NCI-H2029 (cell line): Measurements from ENCODE around the gene RTP2.

ENCODE experiments used
- DNase-seq: peaks from one replicate; lab custom pipeline; 2025; lab: John Stamatoyannopoulos, UW

RTP2 gene

GRCh38 chr3:187669675-187670504 lies 32.5 kb downstream of the RTP2 start, which contains the start of gene SST:
Gene SST (minus strand): TSS chr3:187670394. CDS start chr3:187670291, 103 bp downstream.
- DNase-seq = no peak

- peak; percentile 59 for DNase-seq
Observed at GRCh38 chr3:187667526-187667925, 34.8 kb downstream of the RTP2 start.

GRCh38 chr3:187665764-187666402 lies 36.5 kb downstream of the RTP2 start:
- DNase-seq = no peak

- no peak for DNase-seq
Observed at GRCh38 chr3:187665010-187665409, 37.3 kb downstream of the RTP2 start.

GRCh38 chr3:187662848-187663409 lies 39.4 kb downstream of the RTP2 start:
- DNase-seq = no peak

- DNase-seq = no peak
Observed at GRCh38 chr3:187661267-187661666, 41.1 kb downstream of the RTP2 start.

- DNase-seq = no peak
Observed at GRCh38 chr3:187651282-187651681, 51.1 kb downstream of the RTP2 start.
